HCT116 (cell line): Measurements from ENCODE around the gene MAP3K4.

Experiments
- CTCF ChIP-seq, 3 experiments: fragments of 200-600 bp in 1 of 3; sonication (generic) in 1 of 3; IDR thresholded peaks in 2 of 3; conservative IDR thresholded peaks in 1 of 3; 2 replicates each; pipeline ENCODE4 v1.5.1; 2012 to 2017; ENCODE audit warnings: low read depth in 2 of 3, low read length in 2 of 3, antibody characterized with exemption in 1 of 3, borderline replicate concordance in 1 of 3, control low read depth in 1 of 3, mild to moderate bottlenecking in 1 of 3, mixed read lengths in 1 of 3, mixed run types in 1 of 3, moderate library complexity in 1 of 3; ENCODE audit not compliant: insufficient read depth in 1 of 3
- EZH2 ChIP-seq: fragments of 200-600 bp; sonication (generic); IDR thresholded peaks from 2 replicates; pipeline ENCODE4 v1.6.1; 2017; ENCODE audit warnings: antibody characterized with exemption, mixed run types
- POLR2A ChIP-seq: IDR thresholded peaks from 2 replicates; pipeline ENCODE4 v1.7.0; 2011; ENCODE audit warnings: borderline replicate concordance; ENCODE audit not compliant: insufficient read depth, insufficient read length; ENCODE audit errors: extremely low read depth
- SIN3A ChIP-seq: IDR thresholded peaks from 2 replicates; pipeline ENCODE4 v1.6.1; 2012; ENCODE audit warnings: low read depth
- TCF7L2 ChIP-seq: IDR thresholded peaks from 2 replicates; pipeline ENCODE4 v1.7.0; 2011; ENCODE audit warnings: borderline replicate concordance, inconsistent platforms; ENCODE audit not compliant: insufficient read depth, insufficient read length; ENCODE audit errors: extremely low read depth

- TF ChIP-seq TCF7L2 (no peak), POLR2A (no peak), CTCF (IDR thresholded peaks at IDR 0.05 in 2 of 3, conservative IDR thresholded peaks at IDR 0.05 in 1 of 3; ENCODE audit: borderline replicate concordance in 1 of 3, insufficient read depth in 1 of 3, low read depth in 2 of 3, low read length in 2 of 3) (no peak), EZH2 (no peak), SIN3A (no peak)
Observed at GRCh38 chr6:161116554-161116953, 125.0 kb downstream of the MAP3K4 start.
